Coronary artery (tissue), 2 donors: ENCODE measurements around the gene BRINP3.

Source experiments
- DNase-seq: peaks from one replicate; pipeline ENCODE4 v3.0.0-alpha.2; 2017; ENCODE audit warnings: low spot score
- H3K27ac ChIP-seq, 2 donors: fragments of 200-600 bp; sonication (generic); one replicate each; pipeline ENCODE4 v1.5.1; 2016 to 2019
- H3K4me3 ChIP-seq: fragments of 200-600 bp; sonication (generic); 2 replicates; pipeline ENCODE4 v1.5.1; 2016; ENCODE audit warnings: mild to moderate bottlenecking, moderate library complexity
- TF ChIP-seq, protein P1 (sequence below): fragments of 200-600 bp; sonication (generic); IDR thresholded peaks from one replicate; pipeline ENCODE4 v1.5.1; 2019; ENCODE audit warnings: antibody characterized with exemption

BRINP3 gene

DNA sequence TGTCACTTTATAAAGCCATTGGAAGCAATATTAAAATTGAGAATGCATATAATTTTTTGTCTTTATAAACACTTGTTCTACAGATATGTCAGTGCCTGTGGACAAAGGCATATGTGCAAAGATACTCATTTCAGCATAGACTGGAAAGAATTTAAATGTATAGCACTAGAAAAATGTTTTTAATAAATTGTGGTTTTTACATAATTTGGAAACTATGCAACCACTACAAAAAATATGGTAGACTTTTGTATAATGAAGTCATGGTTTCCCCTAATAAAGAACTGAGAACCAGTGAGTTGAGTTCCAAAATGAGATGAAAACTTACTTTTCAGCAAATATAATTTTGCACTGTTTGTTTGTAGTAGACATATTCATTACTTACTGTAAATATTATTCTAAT lies 48.5 kb downstream of the BRINP3 start:
- DNase-seq, result no peak
- TF ChIP-seq, protein P1, sequence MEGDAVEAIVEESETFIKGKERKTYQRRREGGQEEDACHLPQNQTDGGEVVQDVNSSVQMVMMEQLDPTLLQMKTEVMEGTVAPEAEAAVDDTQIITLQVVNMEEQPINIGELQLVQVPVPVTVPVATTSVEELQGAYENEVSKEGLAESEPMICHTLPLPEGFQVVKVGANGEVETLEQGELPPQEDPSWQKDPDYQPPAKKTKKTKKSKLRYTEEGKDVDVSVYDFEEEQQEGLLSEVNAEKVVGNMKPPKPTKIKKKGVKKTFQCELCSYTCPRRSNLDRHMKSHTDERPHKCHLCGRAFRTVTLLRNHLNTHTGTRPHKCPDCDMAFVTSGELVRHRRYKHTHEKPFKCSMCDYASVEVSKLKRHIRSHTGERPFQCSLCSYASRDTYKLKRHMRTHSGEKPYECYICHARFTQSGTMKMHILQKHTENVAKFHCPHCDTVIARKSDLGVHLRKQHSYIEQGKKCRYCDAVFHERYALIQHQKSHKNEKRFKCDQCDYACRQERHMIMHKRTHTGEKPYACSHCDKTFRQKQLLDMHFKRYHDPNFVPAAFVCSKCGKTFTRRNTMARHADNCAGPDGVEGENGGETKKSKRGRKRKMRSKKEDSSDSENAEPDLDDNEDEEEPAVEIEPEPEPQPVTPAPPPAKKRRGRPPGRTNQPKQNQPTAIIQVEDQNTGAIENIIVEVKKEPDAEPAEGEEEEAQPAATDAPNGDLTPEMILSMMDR, result no peak
- H3K4me3 ChIP-seq, result no peak overlapping the region
- H3K27ac ChIP-seq, result no peak overlapping the region

DNA sequence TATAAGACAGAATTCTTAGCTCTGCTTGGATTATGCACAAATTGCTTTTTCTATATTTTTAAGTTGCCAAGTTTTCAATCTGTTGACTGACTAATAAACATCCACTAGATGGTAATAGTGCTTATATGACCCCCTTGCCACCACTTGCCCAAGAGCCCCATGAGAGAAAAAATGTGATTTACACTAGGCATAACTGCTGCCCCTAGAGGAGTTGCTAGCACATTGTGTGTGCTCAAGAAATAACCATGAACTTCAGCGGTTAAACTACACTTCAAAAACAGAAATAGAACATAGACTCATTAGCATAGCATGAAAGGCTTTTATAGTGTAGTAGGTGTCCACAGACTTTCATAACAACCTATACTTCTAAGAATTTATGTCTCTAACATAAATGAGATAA lies 61.4 kb downstream of the BRINP3 start:
- DNase-seq, result no peak
- TF ChIP-seq, protein P1, result no peak
- H3K4me3 ChIP-seq, result no peak overlapping the region
- no peak overlapping the region for H3K27ac ChIP-seq

DNA sequence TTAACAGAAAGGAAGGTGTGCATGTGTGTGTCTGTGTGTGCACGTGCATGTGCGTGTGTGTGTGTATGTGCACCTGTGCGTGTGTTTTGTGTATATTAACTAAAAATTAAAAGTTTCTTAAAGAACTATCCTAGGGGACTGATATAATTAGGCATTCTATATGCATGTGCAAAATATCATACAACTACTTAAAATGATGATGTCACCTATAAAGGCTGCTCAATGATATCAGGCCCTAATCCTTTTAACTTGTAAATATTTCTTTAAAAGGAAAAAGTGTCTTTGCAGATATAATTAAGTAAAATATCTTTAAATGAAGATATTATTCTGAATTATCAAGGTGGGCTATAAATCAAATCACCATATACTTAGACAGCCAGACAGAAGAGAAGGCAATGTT lies 64.5 kb downstream of the BRINP3 start:
- TF ChIP-seq, protein P1, result no peak
- H3K4me3 ChIP-seq, result no peak overlapping the region
- DNase-seq, result no peak
- H3K27ac ChIP-seq, result no peak overlapping the region

DNA sequence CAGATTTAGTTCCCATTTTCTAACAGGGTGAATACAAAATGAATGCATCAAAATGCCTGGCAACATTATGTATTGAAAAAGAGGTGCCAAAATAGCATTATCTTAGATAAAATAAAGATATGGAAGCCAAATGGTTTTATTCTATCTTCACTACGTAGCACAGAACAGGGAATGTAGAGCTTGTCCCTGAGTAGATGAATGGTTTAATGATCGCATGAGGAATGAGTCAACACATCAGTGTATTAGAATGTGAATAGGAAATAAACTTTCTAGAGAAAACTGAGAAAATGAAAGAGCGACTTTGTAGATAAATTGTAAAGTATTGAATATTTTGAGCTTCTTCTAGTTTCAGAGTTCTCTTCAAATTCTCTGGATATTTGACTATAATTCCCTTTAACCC lies 74.3 kb downstream of the BRINP3 start:
- TF ChIP-seq, protein P1, result no peak
- no peak for DNase-seq
- H3K4me3 ChIP-seq, result no peak overlapping the region

DNA sequence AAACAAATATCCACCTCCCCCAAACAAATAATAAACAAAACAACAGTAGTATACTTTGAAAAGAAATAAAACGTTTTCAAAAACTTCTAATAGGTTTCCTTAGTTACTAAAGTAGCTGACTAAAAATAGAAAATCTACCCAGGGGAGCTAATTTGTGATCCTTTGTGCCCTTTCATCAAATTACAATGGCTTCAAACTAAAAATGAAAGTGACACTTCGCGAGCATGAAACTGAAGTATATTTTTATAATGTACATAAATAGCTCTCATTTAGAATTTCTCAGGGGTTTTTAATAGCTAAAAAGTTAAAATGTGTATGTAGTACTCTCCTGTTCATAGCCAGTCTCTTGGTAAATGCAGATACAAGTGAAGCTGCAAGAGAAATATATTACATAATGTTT lies 78.4 kb downstream of the BRINP3 start:
- Histone ChIP-seq H3K4me3 (no peak overlapping the region), H3K27ac (no peak overlapping the region)
- DNase-seq, result no peak
- TF ChIP-seq, protein P1, result no peak

More for the DNA sequence above, 74.3 kb downstream of the BRINP3 start:
- no peak overlapping the region for H3K27ac ChIP-seq

DNA sequence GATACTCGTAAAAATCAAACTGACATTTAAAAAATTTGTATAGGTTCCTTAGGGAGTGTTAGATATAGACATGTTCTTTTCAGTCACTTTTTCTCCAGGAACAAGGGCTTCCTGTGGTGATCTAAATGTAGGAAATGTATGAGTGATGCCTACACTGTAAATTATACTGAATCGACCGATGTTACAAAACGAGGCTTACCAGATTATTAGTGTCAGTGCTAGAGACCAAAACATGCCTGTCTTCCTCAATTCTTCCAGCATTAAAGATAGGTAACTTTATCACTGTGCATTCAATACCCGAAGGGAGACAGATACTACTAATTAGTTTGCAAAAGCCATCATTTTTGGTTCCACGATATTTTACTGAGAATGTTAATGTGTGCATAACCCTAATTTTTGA lies 86.1 kb downstream of the BRINP3 start:
- TF ChIP-seq, protein P1, result no peak
- H3K4me3 ChIP-seq, result no peak overlapping the region
- no peak for DNase-seq
- no peak overlapping the region for H3K27ac ChIP-seq

DNA sequence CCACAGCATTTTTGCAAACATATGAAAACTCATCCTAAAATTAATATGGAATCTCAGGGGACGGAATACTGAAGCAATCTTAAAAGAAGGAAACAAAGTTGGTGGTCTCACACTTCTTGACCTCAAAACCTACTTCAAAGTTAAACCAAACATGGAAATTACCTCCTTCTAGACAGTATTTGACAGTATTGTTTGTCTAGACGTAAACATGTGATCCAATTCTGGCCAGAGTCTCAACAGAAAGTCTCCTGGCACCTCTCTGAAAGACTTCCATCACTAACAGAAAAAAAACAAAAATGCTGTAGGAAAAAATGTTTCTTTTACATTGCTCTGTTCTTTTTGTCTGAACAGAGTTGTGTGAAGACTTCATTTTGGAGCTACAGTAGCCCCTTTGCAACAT lies 99.7 kb downstream of the BRINP3 start:
- Histone ChIP-seq H3K4me3 (no peak overlapping the region), H3K27ac (no peak overlapping the region)
- no peak for DNase-seq
- TF ChIP-seq, protein P1, result no peak
